ENCODE measurements around the gene SRI.
"Not testable (repeated sequence)": the region's sequence is repeated elsewhere in the genome, so short reads cannot be mapped to it uniquely, and the experiment has no call there.

The SRI gene

DNA sequence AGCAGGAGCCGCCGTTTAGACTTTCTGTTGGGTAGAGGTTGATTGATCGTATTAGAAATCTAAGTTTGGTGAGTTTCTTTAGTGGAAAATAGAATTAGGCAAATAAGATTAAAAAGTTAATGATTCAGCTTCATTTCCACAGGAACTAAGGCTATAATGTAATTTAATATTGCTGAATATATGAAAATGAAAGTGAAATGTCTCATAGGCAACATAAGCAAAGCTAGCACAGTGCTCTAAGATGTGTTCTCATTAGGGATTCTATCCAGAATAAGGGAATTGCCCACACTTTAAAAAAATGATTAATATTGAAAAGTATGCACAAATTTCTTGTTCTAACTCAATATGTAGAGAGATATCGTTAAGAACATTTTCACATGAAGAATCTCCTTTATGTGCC lies 47.0 kb downstream of the SRI start:
- no peak for DNase-seq

DNA sequence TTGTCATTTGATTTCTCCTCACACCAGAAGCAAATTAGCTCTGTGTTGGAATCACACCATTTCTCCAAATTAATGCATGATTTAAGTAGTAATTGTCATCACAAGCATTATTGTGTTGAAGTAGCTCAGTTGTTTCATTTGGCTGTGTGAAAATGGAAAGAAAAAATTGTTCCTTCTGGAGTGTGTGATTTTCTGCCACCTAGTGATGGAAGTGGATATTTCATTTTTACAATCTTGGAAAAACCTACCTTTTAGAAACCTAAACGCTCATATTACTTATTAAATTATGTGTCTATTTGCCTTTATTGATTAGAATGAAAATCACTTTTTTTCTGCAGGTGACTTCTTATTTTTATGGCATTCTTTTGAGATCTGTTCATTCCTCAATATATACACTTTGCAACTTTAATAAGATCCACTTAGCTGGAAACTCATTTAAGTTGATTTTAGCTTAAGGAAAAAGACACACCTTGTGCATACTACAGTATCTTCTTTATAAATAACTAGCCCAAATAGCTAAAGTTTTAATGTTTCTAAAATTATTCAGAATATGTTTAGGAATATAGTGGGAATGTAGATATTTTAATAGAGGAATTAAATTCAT lies 50.0 kb downstream of the SRI start:
- peak; percentile 5 for DNase-seq

DNA sequence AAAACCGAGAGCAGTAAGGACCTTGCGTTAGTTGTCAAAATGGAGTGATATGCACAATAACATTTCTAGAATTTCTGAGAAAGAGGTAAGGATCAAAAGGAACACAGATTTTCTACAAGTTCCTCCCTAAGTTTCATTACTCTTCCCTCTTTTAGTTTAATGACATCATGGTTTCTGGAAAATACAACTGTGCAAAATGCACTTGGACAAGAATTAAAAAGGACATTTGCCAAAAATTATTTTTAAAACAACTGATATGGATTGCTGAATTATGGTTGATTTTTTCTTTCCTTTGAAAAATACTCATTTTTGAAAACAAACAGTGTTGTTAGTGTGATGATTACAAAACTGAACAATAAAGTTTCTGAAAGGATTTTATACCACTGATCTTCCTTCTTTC lies 52.1 kb downstream of the SRI start:
- no peak for DNase-seq

DNA sequence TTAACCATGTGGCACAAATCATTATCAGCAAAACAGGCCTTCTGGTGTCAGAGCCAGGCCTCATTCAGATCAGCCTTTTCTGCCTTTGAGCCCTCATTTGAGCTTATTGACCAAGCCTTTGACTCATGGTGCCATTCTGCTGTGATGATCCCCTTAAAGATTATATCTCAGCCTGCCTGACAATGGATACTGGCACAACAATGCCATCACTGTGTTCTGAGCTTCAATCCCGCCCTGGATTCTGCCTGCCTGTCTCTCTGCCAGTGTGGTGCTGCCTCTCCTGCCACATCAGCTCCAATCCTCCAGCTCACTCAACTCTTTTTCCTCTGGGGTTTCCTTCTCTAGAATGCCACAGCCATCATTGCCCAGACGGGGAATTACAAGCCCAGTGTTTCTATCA lies 52.6 kb downstream of the SRI start:
- DNase-seq, result no peak

DNA sequence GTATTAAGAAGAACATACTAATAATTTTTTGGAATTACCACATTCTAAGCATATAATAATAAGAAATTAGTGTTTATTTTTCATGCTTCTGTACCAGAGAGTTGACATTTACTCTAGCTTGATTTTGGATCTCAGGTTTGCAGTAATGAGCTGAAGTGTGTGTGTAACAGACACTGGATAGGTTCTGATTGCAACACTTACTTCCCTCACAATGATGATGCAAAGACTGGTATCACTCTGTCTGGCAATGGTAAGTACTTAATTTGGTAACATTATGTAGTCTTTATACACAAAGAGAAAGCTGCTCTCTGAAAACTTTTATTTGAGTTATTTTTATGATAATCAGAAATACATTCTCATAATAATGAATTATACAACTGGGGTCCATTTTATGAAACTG lies 54.1 kb downstream of the SRI start:
- DNase-seq, result no peak

DNA sequence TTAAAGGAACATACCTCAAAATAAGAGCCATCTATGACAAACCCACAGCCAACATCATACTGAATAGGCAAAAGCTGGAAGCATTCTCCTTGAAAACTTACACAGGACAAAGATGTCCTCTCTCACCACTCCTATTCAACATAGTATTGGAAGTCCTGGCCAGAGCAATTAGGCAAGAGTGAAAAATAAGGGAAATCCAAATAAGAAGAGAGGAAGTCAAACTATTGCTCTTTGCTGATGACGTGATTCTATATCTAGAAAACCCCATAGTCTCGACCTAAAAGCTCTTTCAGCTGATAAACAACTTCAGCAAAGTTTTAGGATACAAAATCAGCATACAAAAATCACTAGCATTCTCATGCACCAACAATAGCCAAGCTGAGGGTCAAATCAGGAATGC lies 60.1 kb downstream of the SRI start:
- not testable (repeated sequence) for DNase-seq

DNA sequence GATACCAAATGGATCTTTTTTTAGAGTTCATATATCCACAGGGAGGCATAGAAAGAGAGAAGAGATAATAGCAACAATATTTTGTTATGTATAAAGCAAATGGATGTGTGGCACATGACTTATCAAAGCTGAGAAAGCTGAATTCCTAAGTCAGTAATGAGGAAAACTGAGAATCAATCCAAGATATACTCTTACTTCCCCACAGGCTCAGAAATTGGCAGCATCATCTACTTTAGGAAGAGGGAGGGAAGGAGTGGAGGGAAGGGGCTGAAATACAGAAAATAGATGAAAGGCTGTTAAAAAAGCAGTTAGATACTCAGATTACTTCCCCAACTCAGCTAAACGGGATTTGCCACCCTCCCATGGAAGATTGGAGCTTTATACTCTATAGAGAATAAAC lies 63.5 kb downstream of the SRI start:
- DNase-seq, result no peak

DNA sequence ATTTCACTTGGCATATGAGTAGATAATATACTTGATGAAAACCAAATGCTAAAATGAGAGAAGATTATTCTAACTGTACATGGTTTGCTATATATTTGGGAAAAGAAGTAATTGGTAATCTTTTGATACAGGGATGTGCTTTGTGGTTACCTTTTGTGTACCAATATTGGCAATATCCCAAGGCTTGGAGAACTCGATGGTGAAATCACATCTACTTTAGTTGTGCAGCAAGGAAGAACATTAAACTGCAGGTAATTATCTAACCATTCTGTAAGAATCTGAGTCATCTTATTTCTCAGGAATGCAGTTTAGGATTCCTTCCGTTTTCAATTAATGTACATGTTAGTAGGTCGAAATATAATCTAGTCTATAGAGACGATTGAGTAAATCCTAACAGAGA lies 64.1 kb downstream of the SRI start:
- DNase-seq, result no peak
